Hepatocyte (in vitro differentiated cells): ENCODE data around the gene ARHGAP26.

Experiments
- CTCF ChIP-seq: fragments of 200-600 bp; sonication (generic); IDR thresholded peaks from 2 replicates; pipeline ENCODE4 v1.5.1; 2016; ENCODE audit warnings: antibody characterized with exemption, mild to moderate bottlenecking; ENCODE audit not compliant: poor library complexity
- EZH2 ChIP-seq: fragments of 200-600 bp; sonication (generic); IDR thresholded peaks from 2 replicates; pipeline ENCODE4 v1.6.1; 2016; ENCODE audit warnings: antibody characterized with exemption, mild to moderate bottlenecking, borderline replicate concordance
- EZH2phosphoT487 ChIP-seq: fragments of 200-600 bp; sonication (generic); IDR thresholded peaks from one replicate; pipeline ENCODE4 v1.6.1; 2018; ENCODE audit warnings: antibody characterized with exemption, mild to moderate bottlenecking, low read depth, moderate library complexity; ENCODE audit not compliant: unreplicated experiment, severe bottlenecking

- TF ChIP-seq CTCF (no peak), EZH2 (no peak), EZH2phosphoT487 (no peak)
These were observed 227.4 kb downstream of the ARHGAP26 start for GRCh38 chr5:142997591-142997990.
